ENCODE results near the gene NUDT13. TPM values are rescaled to one million over a fixed set of nuclear protein-coding genes. Genes with fewer than 3 reads are reported as not detected.

Gene NUDT13
- total and polyA plus RNA-seq, 9 of the 15 experiments (the other 6 are each of a cell fraction or from before 2014, with no cell fraction given): 4.7 to 11.1 (median 5.6) TPM

DNA sequence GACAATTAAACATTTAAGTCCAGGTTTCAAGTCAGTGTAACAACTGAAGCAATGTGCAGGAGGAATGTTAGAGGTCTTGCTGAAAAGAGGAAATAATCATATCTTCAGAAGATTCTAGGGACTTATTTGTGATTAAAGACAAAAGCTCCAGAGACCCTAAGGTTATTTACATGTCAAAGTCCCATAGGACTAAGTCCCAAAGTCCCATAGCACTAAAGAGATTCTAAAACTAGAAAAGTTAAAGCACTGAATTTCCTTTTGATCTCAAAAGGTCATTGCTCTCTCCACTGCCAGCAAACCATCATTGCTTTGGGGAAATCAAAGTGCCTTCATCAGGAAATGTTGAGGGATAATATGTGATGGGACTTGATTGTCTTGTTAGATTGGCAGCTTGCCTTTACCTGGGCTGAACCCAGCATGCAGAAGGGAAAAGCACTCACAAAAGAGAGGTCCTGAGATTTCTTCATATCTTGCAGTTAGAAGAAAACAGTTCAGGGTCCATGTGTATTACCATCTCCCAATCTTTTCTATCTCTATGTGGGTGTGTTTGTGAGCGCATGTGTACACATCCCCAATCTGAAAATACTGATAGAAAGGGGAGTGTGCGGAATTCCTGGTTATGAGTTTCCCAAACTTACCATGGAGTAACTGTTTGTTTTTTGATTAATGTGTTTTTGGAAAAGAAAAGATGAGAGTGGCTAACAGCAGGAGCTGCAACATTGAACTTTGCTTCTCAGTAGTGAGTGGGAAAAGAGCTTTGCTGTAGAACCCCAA is 21.8 kb downstream of the NUDT13 start:
- ATAC-seq (no peak), FAIRE-seq (no peak), DNase-seq (ENCODE audit: extremely low read depth in 1 of 4, low spot score in 3 of 4) (no peak)
- Histone ChIP-seq H3K27ac (ENCODE audit: extremely low read depth, low read depth, low read length) (no peak overlapping the region), H3K9me3 (replicated peaks; ENCODE audit: control insufficient read depth, insufficient read depth, low read depth, low read length) (no peaks in the 10 kb centered on the region), H3K4me1 (replicated peaks in 1 of 2; ENCODE audit: control insufficient read depth in 2 of 2, insufficient read depth in 2 of 2, low read length in 2 of 2) (no peaks in the 10 kb centered on the region), H3K4me3 (no peak overlapping the region), H3K4me2 (ENCODE audit: insufficient read depth, low read length) (no peak overlapping the region), H3K27me3 (ENCODE audit: control insufficient read depth in 2 of 2, insufficient read depth in 2 of 2, low read length in 2 of 2) (no peaks in the 10 kb centered on the region), H4K20me1 (replicated peaks; ENCODE audit: control insufficient read depth, insufficient read depth, low read length) (no peaks in the 10 kb centered on the region), H3K9ac (ENCODE audit: insufficient read depth in 1 of 2, low read depth in 2 of 2, low read length in 2 of 2) (no peak overlapping the region), H3K36me3 (ENCODE audit: control insufficient read depth, insufficient read depth, low read length) (peaks cover 74% of the 10 kb centered on the region), H3K9me1 (ENCODE audit: control insufficient read depth, insufficient read depth, low read length) (no peaks in the 10 kb centered on the region), H2AFZ (ENCODE audit: low read depth, low read length) (no peak overlapping the region), H3K79me2 (ENCODE audit: control insufficient read depth, insufficient read depth, low read length) (no peaks in the 10 kb centered on the region; the same call in 2 of the 3 replicates)
- ChIA-PET CTCF (ENCODE audit: low intra/inter-chr PET ratio) (no interaction called here), POLR2A (interaction anchor here (1.4 to 2.9 kb wide), 2 partner anchors 10 to 36 kb away, joined by 4 to 9 read pairs; partner anchors contain the start of gene P4HA1)
- WGBS (ENCODE audit: insufficient coverage, low coverage, missing lambda C conversion rate): 100% methylated on average over 2 of the region's 2 CpGs
- no peak for TF ChIP-seq BRF1 (IDR thresholded peaks at IDR 0.05; ENCODE audit: borderline replicate concordance, extremely low read depth, insufficient read length)
- TF ChIP-seq, protein P1, sequence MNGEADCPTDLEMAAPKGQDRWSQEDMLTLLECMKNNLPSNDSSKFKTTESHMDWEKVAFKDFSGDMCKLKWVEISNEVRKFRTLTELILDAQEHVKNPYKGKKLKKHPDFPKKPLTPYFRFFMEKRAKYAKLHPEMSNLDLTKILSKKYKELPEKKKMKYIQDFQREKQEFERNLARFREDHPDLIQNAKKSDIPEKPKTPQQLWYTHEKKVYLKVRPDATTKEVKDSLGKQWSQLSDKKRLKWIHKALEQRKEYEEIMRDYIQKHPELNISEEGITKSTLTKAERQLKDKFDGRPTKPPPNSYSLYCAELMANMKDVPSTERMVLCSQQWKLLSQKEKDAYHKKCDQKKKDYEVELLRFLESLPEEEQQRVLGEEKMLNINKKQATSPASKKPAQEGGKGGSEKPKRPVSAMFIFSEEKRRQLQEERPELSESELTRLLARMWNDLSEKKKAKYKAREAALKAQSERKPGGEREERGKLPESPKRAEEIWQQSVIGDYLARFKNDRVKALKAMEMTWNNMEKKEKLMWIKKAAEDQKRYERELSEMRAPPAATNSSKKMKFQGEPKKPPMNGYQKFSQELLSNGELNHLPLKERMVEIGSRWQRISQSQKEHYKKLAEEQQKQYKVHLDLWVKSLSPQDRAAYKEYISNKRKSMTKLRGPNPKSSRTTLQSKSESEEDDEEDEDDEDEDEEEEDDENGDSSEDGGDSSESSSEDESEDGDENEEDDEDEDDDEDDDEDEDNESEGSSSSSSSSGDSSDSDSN (IDR thresholded peaks at IDR 0.05; ENCODE audit: borderline replicate concordance in 1 of 2, low read depth in 2 of 2, low read length in 2 of 2): no peak
- no peak for TF ChIP-seq XRCC4 (IDR thresholded peaks at IDR 0.05; ENCODE audit: extremely low read depth, insufficient read depth, insufficient read length)
- TF ChIP-seq CTBP1 (IDR thresholded peaks at IDR 0.05; ENCODE audit: borderline replicate concordance): no peak
- TF ChIP-seq MTA3 (IDR thresholded peaks at IDR 0.05; ENCODE audit: borderline replicate concordance): no peak
- no peak for TF ChIP-seq DPF2 (IDR thresholded peaks at IDR 0.05)
- TF ChIP-seq, protein P2, sequence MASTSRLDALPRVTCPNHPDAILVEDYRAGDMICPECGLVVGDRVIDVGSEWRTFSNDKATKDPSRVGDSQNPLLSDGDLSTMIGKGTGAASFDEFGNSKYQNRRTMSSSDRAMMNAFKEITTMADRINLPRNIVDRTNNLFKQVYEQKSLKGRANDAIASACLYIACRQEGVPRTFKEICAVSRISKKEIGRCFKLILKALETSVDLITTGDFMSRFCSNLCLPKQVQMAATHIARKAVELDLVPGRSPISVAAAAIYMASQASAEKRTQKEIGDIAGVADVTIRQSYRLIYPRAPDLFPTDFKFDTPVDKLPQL (IDR thresholded peaks at IDR 0.05; ENCODE audit: extremely low read depth, insufficient read length): no peak
- no peak for TF ChIP-seq SMC3 (conservative IDR thresholded peaks at IDR 0.05; ENCODE audit: insufficient read depth, low read depth, low read length)
- no peak for TF ChIP-seq TRIM28 (IDR thresholded peaks at IDR 0.05)
- in situ Hi-C loops (cut with MboI) (no loop called here), intact Hi-C loops (cut with micrococcal nuclease) (no loop called here)
- no TSS peak for BruUV-seq (replicated peaks)

Data from K562 (cell line).